GM18519 (cell line): ENCODE results near the gene IQCE.
"Not testable (repeated sequence)": the region's sequence is repeated elsewhere in the genome, so short reads cannot be mapped to it uniquely, and the experiment has no call there.

Source experiments
- ATAC-seq: cut with Tn5 transposase; IDR thresholded peaks from one replicate; pipeline ENCODE4 v1.9.1; 2021; ENCODE audit warnings: mild to moderate bottlenecking, moderate library complexity; ENCODE audit not compliant: unreplicated experiment, low FRiP score

The IQCE gene

GRCh38 chr7:2598154-2598823, 39.5 kb downstream of the IQCE start:
- ATAC-seq, result no peak

GRCh38 chr7:2601065-2601464, 42.3 kb downstream of the IQCE start:
- ATAC-seq, result no peak

- ATAC-seq, result no peak
Observed at GRCh38 chr7:2601907-2602306, 43.1 kb downstream of the IQCE start.

GRCh38 chr7:2602406-2603043, 43.7 kb downstream of the IQCE start:
- no peak for ATAC-seq

- no peak for ATAC-seq
Observed at GRCh38 chr7:2603044-2603965, 44.5 kb downstream of the IQCE start.

- ATAC-seq, result no peak
Observed at GRCh38 chr7:2604608-2605174, 45.9 kb downstream of the IQCE start.

- ATAC-seq, result no peak
Observed at GRCh38 chr7:2605608-2606538, 47.1 kb downstream of the IQCE start.

- no peak for ATAC-seq
Observed at GRCh38 chr7:2606539-2606936, 47.8 kb downstream of the IQCE start.

GRCh38 chr7:2607122-2607922, 48.5 kb downstream of the IQCE start:
- no peak for ATAC-seq

- no peak for ATAC-seq
Observed at GRCh38 chr7:2607923-2608904, 49.4 kb downstream of the IQCE start.

- no peak for ATAC-seq
Observed at GRCh38 chr7:2608921-2609411, 50.2 kb downstream of the IQCE start.

GRCh38 chr7:2609646-2610045, 50.9 kb downstream of the IQCE start:
- ATAC-seq, result not testable (repeated sequence)

GRCh38 chr7:2610466-2610865, 51.7 kb downstream of the IQCE start:
- ATAC-seq, result no peak

- ATAC-seq, result no peak
Observed at GRCh38 chr7:2610898-2611297, 52.1 kb downstream of the IQCE start.

GRCh38 chr7:2611401-2611800, 52.6 kb downstream of the IQCE start:
- no peak for ATAC-seq

GRCh38 chr7:2611922-2612321, 53.1 kb downstream of the IQCE start:
- ATAC-seq, result no peak

GRCh38 chr7:2612445-2613097, 53.8 kb downstream of the IQCE start:
- ATAC-seq, result no peak
